ENCODE results near the gene ADGRV1.

The ADGRV1 gene

GRCh38 chr5:91171322-91171721, 612.7 kb downstream of the ADGRV1 start:
- DNase-seq (ENCODE audit: low spot score): no peak

- no peak for DNase-seq (ENCODE audit: low spot score)
Measured at GRCh38 chr5:91174396-91174795, 615.8 kb downstream of the ADGRV1 start.

GRCh38 chr5:91175708-91176107, 617.1 kb downstream of the ADGRV1 start:
- no peak for DNase-seq (ENCODE audit: low spot score)

GRCh38 chr5:91176288-91177016, 617.9 kb downstream of the ADGRV1 start:
- no peak for DNase-seq (ENCODE audit: low spot score)

GRCh38 chr5:91177085-91177484, 618.5 kb downstream of the ADGRV1 start:
- DNase-seq (ENCODE audit: low spot score): no peak

- no peak for DNase-seq (ENCODE audit: low spot score)
Measured at GRCh38 chr5:91177639-91178038, 619.0 kb downstream of the ADGRV1 start.

- no peak for DNase-seq (ENCODE audit: low spot score)
Measured at GRCh38 chr5:91178461-91178860, 619.9 kb downstream of the ADGRV1 start.

GRCh38 chr5:91179018-91179417, 620.4 kb downstream of the ADGRV1 start:
- DNase-seq (ENCODE audit: low spot score): no peak

- DNase-seq (ENCODE audit: low spot score): no peak
Measured at GRCh38 chr5:91180506-91180905, 621.9 kb downstream of the ADGRV1 start.

GRCh38 chr5:91182763-91183162, 624.2 kb downstream of the ADGRV1 start:
- no peak for DNase-seq (ENCODE audit: low spot score)

GRCh38 chr5:91183743-91184142, 625.1 kb downstream of the ADGRV1 start:
- no peak for DNase-seq (ENCODE audit: low spot score)

GRCh38 chr5:91186101-91186500, 627.5 kb downstream of the ADGRV1 start:
- DNase-seq (ENCODE audit: low spot score): no peak

- DNase-seq (ENCODE audit: low spot score): no peak
Measured at GRCh38 chr5:91187032-91187431, 628.4 kb downstream of the ADGRV1 start.

- DNase-seq (ENCODE audit: low spot score): no peak
Measured at GRCh38 chr5:91188755-91189154, 630.2 kb downstream of the ADGRV1 start.

- no peak for DNase-seq (ENCODE audit: low spot score)
Measured at GRCh38 chr5:91189480-91190313, 631.1 kb downstream of the ADGRV1 start.

GRCh38 chr5:91190314-91190690, 631.7 kb downstream of the ADGRV1 start:
- DNase-seq (ENCODE audit: low spot score): no peak

- no peak for DNase-seq (ENCODE audit: low spot score)
Measured at GRCh38 chr5:91194824-91195381, 636.3 kb downstream of the ADGRV1 start.

- no peak for DNase-seq (ENCODE audit: low spot score)
Measured at GRCh38 chr5:91200692-91201091, 642.1 kb downstream of the ADGRV1 start.

- DNase-seq (ENCODE audit: low spot score): no peak
Measured at GRCh38 chr5:91206103-91206502, 647.5 kb downstream of the ADGRV1 start.

- DNase-seq (ENCODE audit: low spot score): no peak
Measured at GRCh38 chr5:91206734-91207133, 648.1 kb downstream of the ADGRV1 start.

GRCh38 chr5:91207248-91207647, 648.7 kb downstream of the ADGRV1 start:
- DNase-seq (ENCODE audit: low spot score): no peak

GRCh38 chr5:91211997-91212713, 653.6 kb downstream of the ADGRV1 start:
- DNase-seq (ENCODE audit: low spot score): no peak

GRCh38 chr5:91212714-91213092, 654.1 kb downstream of the ADGRV1 start:
- DNase-seq (ENCODE audit: low spot score): no peak

Measured in activated CD4-positive, alpha-beta T cell treated with anti-CD3 and anti-CD28 coated beads, Interleukin-2, Interleukin-4, amounts not matched to agents 100 ng/mL and 50 ng/mL, durations not matched to agents 16 hours and 8 hours (primary cell).